Naive B cell (primary cell): Measurements from ENCODE around the gene SLC37A1. TPM values are rescaled to one million over a fixed set of nuclear protein-coding genes. Genes with fewer than 3 reads are reported as not detected.
A peak's percentile ranks its signal among the peaks of the same experiment; 100 is the strongest.

ENCODE experiments used
- ATAC-seq, 2 donors: fragments of 150-1000 bp; cut with Tn5 transposase; 2 replicates each; pipeline ENCODE4 v1.10.0; 2021; ENCODE audit warnings: low read depth in 2 of 2, mild to moderate bottlenecking in 2 of 2, moderate library complexity in 2 of 2
- DNase-seq: peaks from one replicate; pipeline ENCODE4 v3.0.0; 2022
- H3K27ac Mint-ChIP-seq, 6 donors: one replicate each; pipeline ENCODE4 v1.8.0; 2020 to 2022; ENCODE audit warnings: mild to moderate bottlenecking in 6 of 6, mixed read lengths in 6 of 6, moderate library complexity in 5 of 6, inconsistent platforms in 2 of 6
- H3K27me3 Mint-ChIP-seq, 3 donors: one replicate each; pipeline ENCODE4 v1.8.0; 2021 to 2022; ENCODE audit warnings: mixed read lengths in 3 of 3, mild to moderate bottlenecking in 1 of 3
- H3K36me3 Mint-ChIP-seq, 2 donors: one replicate each; pipeline ENCODE4 v1.8.0; 2020 to 2022; ENCODE audit warnings: mixed read lengths in 2 of 2, inconsistent platforms in 1 of 2, mild to moderate bottlenecking in 1 of 2
- H3K4me1 Mint-ChIP-seq, 3 donors: one replicate each; pipeline ENCODE4 v1.8.0; 2020 to 2022; ENCODE audit warnings: mixed read lengths in 3 of 3, inconsistent platforms in 1 of 3, mild to moderate bottlenecking in 1 of 3, moderate library complexity in 1 of 3
- H3K4me3 Mint-ChIP-seq, 8 donors: one replicate each; pipeline ENCODE4 v1.8.0; 2020 to 2022; ENCODE audit warnings: mild to moderate bottlenecking in 8 of 8, mixed read lengths in 8 of 8, moderate library complexity in 8 of 8, inconsistent platforms in 2 of 8
- H3K9me3 Mint-ChIP-seq, 7 donors: one replicate each; pipeline ENCODE4 v1.8.0; 2020 to 2022; ENCODE audit warnings: mixed read lengths in 7 of 7, mild to moderate bottlenecking in 5 of 7, inconsistent platforms in 2 of 7, moderate library complexity in 1 of 7
- polyA plus RNA-seq, 6 donors: library from polyadenylated mRNA; unstranded; fragments of 300-500 nt; fragmentation: Illumina TruSeq; gene quantifications; one replicate each; pipeline ENCODE4 v1.2.3, GENCODE V29; 2021; ENCODE audit warnings: low read depth in 6 of 6

SLC37A1 gene
- polyA plus RNA-seq, 6 donors from 2014 or later, result 4.9 to 15.7 (median 11.2) TPM

- Mint-ChIP-seq H3K4me3 (peak overlapping the region in 1 of 8 donors; percentile 47), H3K27me3 (no peaks in the 10 kb centered on the region), H3K36me3 (peaks cover 30 to 65% of the 10 kb centered on the region in 2 donors), H3K4me1 (peaks cover 0 to 3% (median 0%) of the 10 kb centered on the region in 3 donors), H3K27ac (peak overlapping the region in 1 of 6 donors; percentile 23), H3K9me3 (no peaks in the 10 kb centered on the region)
- ATAC-seq (no peak), DNase-seq (no peak)
Measured at GRCh38 chr21:42547001-42547905, 33.6 kb downstream of the SLC37A1 start.

GRCh38 chr21:42547906-42548365 lies 34.3 kb downstream of the SLC37A1 start:
- Mint-ChIP-seq H3K4me1 (peaks cover 0 to 3% (median 0%) of the 10 kb centered on the region in 3 donors), H3K4me3 (peak overlapping the region in 1 of 8 donors; percentile 47), H3K9me3 (no peaks in the 10 kb centered on the region), H3K36me3 (peaks cover 26 to 64% of the 10 kb centered on the region in 2 donors), H3K27ac (peak overlapping the region in 1 of 6 donors; percentile 23), H3K27me3 (no peaks in the 10 kb centered on the region)
- DNase-seq (no peak), ATAC-seq (no peak)

- Mint-ChIP-seq H3K27ac (peak overlapping the region in 2 of 6 donors; percentile 23 to 57), H3K4me1 (peaks cover 0 to 3% (median 0%) of the 10 kb centered on the region in 3 donors), H3K27me3 (no peaks in the 10 kb centered on the region), H3K9me3 (no peaks in the 10 kb centered on the region), H3K4me3 (no peak overlapping the region), H3K36me3 (peaks cover 21 to 55% of the 10 kb centered on the region in 2 donors)
- DNase-seq, result no peak
- no peak for ATAC-seq
Measured at GRCh38 chr21:42548687-42549406, 35.2 kb downstream of the SLC37A1 start.

DNA sequence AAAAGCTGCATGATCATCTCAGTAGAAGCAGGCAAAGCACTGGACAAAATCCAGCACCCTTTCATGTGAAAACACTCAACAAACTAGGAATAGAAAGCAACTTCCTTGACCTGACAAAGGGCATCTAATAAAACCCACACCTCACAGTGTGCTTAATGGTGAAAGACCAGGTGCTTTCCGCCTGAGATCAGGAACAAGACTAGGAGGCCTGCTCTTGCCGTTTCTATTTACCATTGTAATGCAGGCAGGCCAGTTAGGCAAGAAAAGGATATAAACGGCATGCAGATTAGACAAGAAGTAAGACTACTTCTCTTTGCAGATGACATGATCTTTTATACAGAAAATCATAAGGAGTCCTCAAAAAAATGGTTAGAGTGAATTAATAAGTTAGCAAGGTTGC lies 37.2 kb downstream of the SLC37A1 start:
- no peaks in the 10 kb centered on the region for H3K4me1 Mint-ChIP-seq
- DNase-seq (no peak), ATAC-seq (no peak)
- peaks cover 22 to 51% of the 10 kb centered on the region in 2 donors for H3K36me3 Mint-ChIP-seq
- no peaks in the 10 kb centered on the region for H3K27me3 Mint-ChIP-seq
- H3K27ac Mint-ChIP-seq, result peak overlapping the region in 1 of 6 donors; percentile 47
- no peaks in the 10 kb centered on the region for H3K9me3 Mint-ChIP-seq
- no peak overlapping the region for H3K4me3 Mint-ChIP-seq

DNA sequence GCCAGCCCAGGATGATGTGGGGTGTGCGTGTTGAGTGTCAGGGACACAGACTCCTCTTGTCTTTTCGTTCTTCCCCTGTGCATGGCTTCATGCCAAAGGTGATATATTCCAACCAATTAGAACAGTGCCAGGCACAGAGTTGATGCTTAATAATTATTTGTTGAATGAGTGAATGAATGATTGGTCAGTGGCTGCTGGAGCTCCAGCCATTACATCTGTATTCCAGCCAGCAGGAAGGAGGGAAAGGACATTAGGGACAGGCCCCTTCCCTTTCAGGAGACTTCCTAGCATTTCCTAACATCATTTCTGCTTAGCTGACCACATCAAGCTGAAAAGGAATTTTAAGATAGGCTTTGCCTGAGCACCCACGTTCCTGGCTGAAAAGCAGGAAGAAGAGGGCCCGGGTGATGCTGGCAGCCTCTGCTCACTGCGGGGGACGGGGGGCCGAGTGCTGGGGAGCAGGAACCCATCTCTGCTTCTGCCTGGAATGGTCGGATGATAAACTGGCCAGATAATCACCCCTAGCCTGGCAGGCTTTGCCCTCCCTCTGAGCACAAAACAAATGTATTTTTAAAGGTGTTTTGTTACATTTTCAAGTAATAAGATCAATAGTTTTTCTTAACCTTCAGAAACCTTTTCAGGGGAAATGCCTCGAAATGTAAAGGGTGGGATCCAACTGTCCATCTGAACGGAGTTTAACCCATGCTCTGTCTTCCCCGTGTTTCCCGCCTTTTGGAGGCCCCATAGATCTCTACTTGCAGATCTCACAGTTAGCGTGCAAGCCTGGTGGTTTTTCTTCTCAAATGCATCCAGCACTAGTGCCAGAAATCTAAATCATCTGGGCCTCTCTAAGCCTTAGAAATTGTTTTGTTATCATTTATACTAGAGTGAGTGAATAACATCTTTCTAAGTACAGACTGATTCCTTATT lies 39.0 kb downstream of the SLC37A1 start:
- Mint-ChIP-seq H3K9me3 (no peaks in the 10 kb centered on the region), H3K36me3 (peaks cover 17 to 38% of the 10 kb centered on the region in 2 donors), H3K27me3 (no peaks in the 10 kb centered on the region), H3K4me3 (no peak overlapping the region), H3K4me1 (no peaks in the 10 kb centered on the region), H3K27ac (peak overlapping the region in 2 of 6 donors; percentile 46 to 69)
- ATAC-seq, result no peak
- no peak for DNase-seq

DNA sequence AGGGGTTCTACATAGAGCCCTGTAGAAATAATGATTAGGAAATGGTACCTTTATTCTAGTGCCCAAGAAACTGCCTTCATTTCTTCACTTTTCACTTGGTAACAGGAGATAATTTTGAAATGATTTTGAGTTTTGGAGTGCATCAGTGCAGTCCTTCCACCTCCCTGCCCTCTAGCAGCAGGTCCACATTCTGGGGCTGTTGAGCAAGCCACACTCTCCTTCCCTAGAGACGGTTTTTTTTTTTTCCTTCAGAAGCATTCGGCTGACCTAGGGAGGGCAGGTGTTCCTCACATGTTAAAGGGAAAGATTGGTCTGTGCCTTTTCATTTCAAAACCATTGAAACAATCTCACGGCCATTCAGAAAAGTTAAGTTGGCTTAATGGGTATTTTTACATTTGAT lies 39.8 kb downstream of the SLC37A1 start:
- no peaks in the 10 kb centered on the region for H3K27me3 Mint-ChIP-seq
- H3K9me3 Mint-ChIP-seq, result no peaks in the 10 kb centered on the region
- DNase-seq, result no peak
- no peaks in the 10 kb centered on the region for H3K4me1 Mint-ChIP-seq
- no peak overlapping the region for H3K4me3 Mint-ChIP-seq
- H3K36me3 Mint-ChIP-seq, result peaks cover 22 to 31% of the 10 kb centered on the region in 2 donors
- no peak for ATAC-seq
- H3K27ac Mint-ChIP-seq, result peak overlapping the region in 2 of 6 donors; percentile 46 to 89

DNA sequence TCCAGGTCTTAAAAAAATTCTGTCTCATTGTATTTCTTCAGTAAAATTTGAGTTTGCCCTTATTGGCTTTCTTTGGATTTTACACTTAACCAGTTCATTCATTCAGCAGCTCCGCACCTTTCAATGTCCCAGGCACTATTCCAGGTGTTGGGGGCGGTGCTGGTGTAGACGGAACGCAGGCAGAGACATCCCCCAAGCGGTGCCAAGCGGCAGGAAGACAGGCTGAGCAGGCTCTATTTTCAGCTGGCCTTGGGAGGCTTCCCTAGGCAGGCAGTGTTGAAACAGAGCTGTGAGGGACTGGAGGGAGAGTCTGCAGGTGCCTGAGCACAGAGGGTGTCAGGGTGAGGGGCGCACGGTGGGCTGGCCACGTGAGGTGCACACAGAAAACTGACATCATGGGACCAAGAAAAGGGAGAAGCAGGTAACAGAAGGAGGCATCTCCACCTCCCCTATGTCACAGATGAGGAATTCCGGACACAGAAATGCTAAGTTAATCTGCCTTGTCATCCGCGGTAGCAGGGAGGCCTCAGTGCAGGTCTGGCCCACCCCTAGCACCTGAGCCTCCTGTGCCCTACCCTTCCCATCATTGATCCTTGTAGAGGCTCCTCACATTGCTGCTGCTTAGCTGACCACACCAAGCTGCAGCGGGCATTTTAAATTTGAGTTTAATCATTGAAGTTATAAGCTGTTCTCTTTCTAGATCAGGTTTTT lies 40.8 kb downstream of the SLC37A1 start:
- Mint-ChIP-seq H3K4me3 (no peak overlapping the region), H3K9me3 (no peaks in the 10 kb centered on the region), H3K4me1 (no peaks in the 10 kb centered on the region), H3K36me3 (peaks cover 25% of the 10 kb centered on the region in 2 donors), H3K27ac (peak overlapping the region in 2 of 6 donors; percentile 46 to 69), H3K27me3 (no peaks in the 10 kb centered on the region)
- ATAC-seq (no peak), DNase-seq (no peak)

- no peak for DNase-seq
- H3K36me3 Mint-ChIP-seq, result peaks cover 16 to 31% of the 10 kb centered on the region in 2 donors
- H3K4me3 Mint-ChIP-seq, result peak overlapping the region in 1 of 8 donors; percentile 44
- H3K4me1 Mint-ChIP-seq, result peaks cover 2 to 9% (median 8%) of the 10 kb centered on the region in 3 donors
- H3K27ac Mint-ChIP-seq, result peak overlapping the region in 2 of 6 donors; percentile 8 to 52
- no peak for ATAC-seq
- H3K27me3 Mint-ChIP-seq, result no peaks in the 10 kb centered on the region
- H3K9me3 Mint-ChIP-seq, result no peaks in the 10 kb centered on the region
Measured at GRCh38 chr21:42555756-42556438, 42.2 kb downstream of the SLC37A1 start.

DNA sequence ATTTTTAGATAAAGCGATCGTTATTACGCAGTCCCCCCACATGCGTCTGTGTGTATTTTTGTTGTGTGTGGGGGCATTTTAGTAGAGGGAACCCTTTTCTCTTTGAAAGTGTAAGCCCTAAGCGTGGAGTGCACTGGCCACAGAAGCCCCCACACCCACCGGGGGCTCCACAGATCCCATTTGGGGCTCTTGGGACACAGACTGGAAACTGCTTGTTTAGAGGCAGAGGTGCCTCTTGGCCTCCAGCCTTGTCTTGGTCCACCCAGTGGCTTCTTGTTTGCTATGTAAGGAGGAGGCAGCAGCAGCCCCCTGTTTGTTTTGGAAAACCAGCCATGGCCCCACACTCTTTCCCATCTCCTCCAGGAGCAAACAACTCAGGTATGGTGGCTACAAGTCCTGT lies 42.8 kb downstream of the SLC37A1 start:
- H3K4me1 Mint-ChIP-seq, result peaks cover 2 to 14% (median 10%) of the 10 kb centered on the region in 3 donors
- no peak overlapping the region for H3K4me3 Mint-ChIP-seq
- H3K27ac Mint-ChIP-seq, result peak overlapping the region in 2 of 6 donors; percentile 8 to 53
- H3K27me3 Mint-ChIP-seq, result no peaks in the 10 kb centered on the region
- no peaks in the 10 kb centered on the region for H3K9me3 Mint-ChIP-seq
- DNase-seq, result no peak
- ATAC-seq, result no peak
- H3K36me3 Mint-ChIP-seq, result peaks cover 16 to 37% of the 10 kb centered on the region in 2 donors

- ATAC-seq, result peak; percentile 14 to 25
- H3K9me3 Mint-ChIP-seq, result no peaks in the 10 kb centered on the region
- H3K27me3 Mint-ChIP-seq, result no peaks in the 10 kb centered on the region
- peak overlapping the region in 1 of 6 donors; percentile 49 for H3K27ac Mint-ChIP-seq
- peak overlapping the region in 2 of 8 donors; percentile 50 to 74 for H3K4me3 Mint-ChIP-seq
- H3K36me3 Mint-ChIP-seq, result peaks cover 18 to 42% of the 10 kb centered on the region in 2 donors
- no peak for DNase-seq
- H3K4me1 Mint-ChIP-seq, result peaks cover 4 to 18% (median 12%) of the 10 kb centered on the region in 3 donors
Measured at GRCh38 chr21:42556960-42557359, 43.3 kb downstream of the SLC37A1 start.

GRCh38 chr21:42557420-42557819 lies 43.8 kb downstream of the SLC37A1 start:
- Mint-ChIP-seq H3K4me1 (peaks cover 6 to 23% (median 17%) of the 10 kb centered on the region in 3 donors), H3K36me3 (peaks cover 23 to 46% of the 10 kb centered on the region in 2 donors), H3K27ac (peak overlapping the region in 1 of 6 donors; percentile 49), H3K9me3 (no peaks in the 10 kb centered on the region), H3K4me3 (peak overlapping the region in 1 of 8 donors; percentile 50), H3K27me3 (no peaks in the 10 kb centered on the region)
- DNase-seq, result no peak
- ATAC-seq, result no peak

DNA sequence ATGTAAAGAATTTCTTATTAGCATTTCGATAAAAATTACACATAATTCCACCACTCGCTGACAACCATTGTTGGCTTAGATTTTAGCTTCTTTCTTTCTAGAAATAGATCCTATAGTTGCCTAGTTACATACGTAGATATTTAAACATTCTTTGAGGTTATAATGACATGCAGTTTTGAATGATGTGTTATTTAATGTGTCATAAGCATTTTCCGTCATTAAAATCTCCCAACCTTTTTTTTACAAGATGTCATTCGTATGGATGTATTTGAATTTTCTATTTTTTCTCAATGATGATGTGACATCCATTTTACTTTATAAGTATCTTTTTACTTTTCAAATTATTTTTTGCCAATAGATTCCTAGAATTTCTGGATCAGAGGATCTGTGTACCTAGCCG lies 44.7 kb downstream of the SLC37A1 start:
- Mint-ChIP-seq H3K27ac (no peak overlapping the region), H3K4me1 (peaks cover 6 to 26% (median 20%) of the 10 kb centered on the region in 3 donors), H3K9me3 (no peaks in the 10 kb centered on the region), H3K36me3 (peaks cover 26 to 53% of the 10 kb centered on the region in 2 donors), H3K4me3 (no peak overlapping the region), H3K27me3 (no peaks in the 10 kb centered on the region)
- ATAC-seq, result no peak
- DNase-seq, result no peak
